CD14-positive monocyte (primary cell): ENCODE data around the gene SF3A2. TPM values are rescaled to one million over a fixed set of nuclear protein-coding genes. Genes with fewer than 3 reads are reported as not detected.

Source experiments
- DNase-seq, 3 donors: peaks; one replicate each; pipeline ENCODE4 v3.0.0-alpha.2; 2011 to 2022
- H2AFZ ChIP-seq: 2 replicates; pipeline ENCODE4 v1.6.0; 2012; ENCODE audit warnings: mild to moderate bottlenecking, low read depth, low read length, inconsistent platforms; ENCODE audit not compliant: insufficient read depth, poor library complexity, severe bottlenecking
- H3K27ac ChIP-seq, 2 donors: 1 replicate in 1 of 2; 2 replicates in 1 of 2; pipeline ENCODE4 v1.5.1; 2012 to 2013; ENCODE audit warnings: low read length in 2 of 2, control low read depth in 1 of 2, inconsistent platforms in 1 of 2, low read depth in 1 of 2, mild to moderate bottlenecking in 1 of 2
- H3K27me3 ChIP-seq, 2 donors: one replicate each; pipeline versions ENCODE4 v1.6.0 to v1.6.1; 2011 to 2013; ENCODE audit warnings: low read length in 2 of 2; ENCODE audit not compliant: control insufficient read depth in 2 of 2, insufficient read depth in 2 of 2
- H3K36me3 ChIP-seq, 2 donors: replicated peaks in 1 of 2; 1 replicate in 1 of 2; 2 replicates in 1 of 2; pipeline versions ENCODE4 v1.5.1 to v1.6.1; 2012 to 2013; ENCODE audit warnings: low read length in 2 of 2, control low read depth in 1 of 2, inconsistent platforms in 1 of 2, mild to moderate bottlenecking in 1 of 2; ENCODE audit not compliant: insufficient read depth in 2 of 2, control insufficient read depth in 1 of 2
- H3K4me1 ChIP-seq, 2 donors: 1 replicate in 1 of 2; 2 replicates in 1 of 2; pipeline versions ENCODE4 v1.5.1 to v1.6.1; 2012 to 2013; ENCODE audit warnings: low read length in 2 of 2, control low read depth in 1 of 2, inconsistent platforms in 1 of 2, mild to moderate bottlenecking in 1 of 2, moderate library complexity in 1 of 2; ENCODE audit not compliant: insufficient read depth in 2 of 2, control insufficient read depth in 1 of 2
- H3K4me2 ChIP-seq: replicated peaks from 2 replicates; pipeline ENCODE3; 2012; ENCODE audit warnings: low read length, moderate library complexity, mild to moderate bottlenecking; ENCODE audit not compliant: poor library complexity, severe bottlenecking; ENCODE audit errors: extremely low read depth
- H3K4me3 ChIP-seq, 3 experiments: fragments of 200-600 bp in 1 of 3; sonication (generic) in 1 of 3; replicated peaks in 1 of 3; 1 replicate in 2 of 3; 2 replicates in 1 of 3; pipeline ENCODE4 v1.5.1; 2011 to 2013; ENCODE audit warnings: low read length in 3 of 3, mild to moderate bottlenecking in 3 of 3, control low read depth in 2 of 3, low read depth in 2 of 3, inconsistent platforms in 1 of 3, moderate library complexity in 1 of 3
- H3K79me2 ChIP-seq: 2 replicates; pipeline ENCODE4 v1.6.0; 2012; ENCODE audit warnings: mild to moderate bottlenecking, control low read depth, inconsistent platforms, low read length, moderate library complexity; ENCODE audit not compliant: insufficient read depth
- H3K9ac ChIP-seq: 2 replicates; pipeline ENCODE4 v1.6.0; 2017; ENCODE audit warnings: low read length, mild to moderate bottlenecking; ENCODE audit not compliant: insufficient read depth, poor library complexity, severe bottlenecking
- H3K9me3 ChIP-seq, 2 donors: replicated peaks in 1 of 2; 1 replicate in 1 of 2; 2 replicates in 1 of 2; pipeline versions ENCODE4 v1.5.1 to v1.6.1; 2012 to 2013; ENCODE audit warnings: low read length in 2 of 2, control low read depth in 1 of 2; ENCODE audit not compliant: control insufficient read depth in 1 of 2, insufficient read depth in 1 of 2
- H4K20me1 ChIP-seq: 2 replicates; pipeline ENCODE4 v1.6.0; 2012; ENCODE audit warnings: mild to moderate bottlenecking, low read length, control low read depth, moderate library complexity; ENCODE audit not compliant: insufficient read depth
- H3K27ac Mint-ChIP-seq, 7 donors: one replicate each; pipeline ENCODE4 v1.8.0; 2020; ENCODE audit warnings: mild to moderate bottlenecking in 7 of 7, mixed read lengths in 7 of 7, moderate library complexity in 6 of 7, inconsistent platforms in 2 of 7
- H3K27me3 Mint-ChIP-seq, 3 donors: one replicate each; pipeline ENCODE4 v1.8.0; 2021 to 2022; ENCODE audit warnings: low read depth in 3 of 3, mild to moderate bottlenecking in 3 of 3, mixed read lengths in 3 of 3, moderate library complexity in 3 of 3, inconsistent platforms in 1 of 3
- H3K36me3 Mint-ChIP-seq, 2 donors: one replicate each; pipeline ENCODE4 v1.8.0; 2020; ENCODE audit warnings: mixed read lengths in 2 of 2, inconsistent platforms in 1 of 2, mild to moderate bottlenecking in 1 of 2
- H3K4me1 Mint-ChIP-seq: one replicate; pipeline ENCODE4 v1.8.0; 2020; ENCODE audit warnings: mild to moderate bottlenecking, mixed read lengths
- H3K4me3 Mint-ChIP-seq, 2 donors: one replicate each; pipeline ENCODE4 v1.8.0; 2020; ENCODE audit warnings: mild to moderate bottlenecking in 2 of 2, mixed read lengths in 2 of 2, moderate library complexity in 1 of 2
- H3K9me3 Mint-ChIP-seq, 7 donors: one replicate each; pipeline ENCODE4 v1.8.0; 2020 to 2022; ENCODE audit warnings: mixed read lengths in 7 of 7, mild to moderate bottlenecking in 6 of 7, moderate library complexity in 6 of 7, inconsistent platforms in 2 of 7
- CTCF ChIP-seq: fragments of 200-600 bp; IDR thresholded peaks from one replicate; pipeline ENCODE4 v1.8.0; 2022; ENCODE audit warnings: antibody characterized with exemption, mild to moderate bottlenecking
- WGBS: methylation state at CpG from one replicate; pipeline ENCODE4 v1.1.5; 2013; ENCODE audit warnings: missing lambda C conversion rate; ENCODE audit not compliant: insufficient coverage; 5-methylcytosine and 5-hydroxymethylcytosine counted together
- intact Hi-C, 2 donors: fragments of 100-400 bp; cut with micrococcal nuclease; formaldehyde crosslinking; loops; one replicate each; pipeline versions ENCODE4 v1.15.0 to v1.15.1; 2023
- polyA plus RNA-seq, 3 donors: library from polyadenylated mRNA; depleted of rRNA in 1 of 3; unstranded in 2 of 3; stranded (reverse) in 1 of 3; fragments of 300-500 nt in 2 of 3; fragments of >200 nt in 1 of 3; fragmentation: Illumina TruSeq in 2 of 3; gene quantifications; 1 replicate in 2 of 3; 2 replicates in 1 of 3; pipeline ENCODE4 v1.2.3, GENCODE V29; 2012 to 2021

The SF3A2 gene
- polyA plus RNA-seq, 3 donors = 8.0 to 70.8 (median 11.6) TPM

DNA sequence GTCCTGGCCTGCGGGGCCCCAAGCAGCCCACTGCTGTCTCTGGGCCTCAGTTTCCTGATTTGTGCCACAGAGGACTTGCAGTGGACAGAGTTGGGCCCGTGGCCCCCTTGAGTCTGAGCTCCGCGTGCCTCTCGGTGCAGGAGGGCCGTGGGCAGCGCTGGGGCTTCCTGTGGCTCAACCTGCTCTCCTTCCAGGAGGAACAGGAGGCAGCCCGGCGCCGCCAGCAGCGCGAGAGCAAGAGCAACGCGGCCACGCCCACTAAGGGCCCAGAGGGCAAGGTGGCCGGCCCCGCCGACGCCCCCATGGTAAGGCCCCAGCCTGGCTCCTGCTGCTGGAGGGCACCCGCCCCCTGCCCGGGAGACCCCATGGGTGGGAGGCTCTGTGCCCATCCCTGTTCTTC lies 26.4 kb upstream of the SF3A2 start:
- intact Hi-C loops = no loop called here
- H3K4me3 Mint-ChIP-seq = no peak overlapping the region
- no peak overlapping the region for H3K27ac Mint-ChIP-seq

GRCh38 chr19:2210987-2211740 lies 25.5 kb upstream of the SF3A2 start:
- Histone ChIP-seq H3K27ac (no peak overlapping the region), H3K9ac (no peak overlapping the region), H3K79me2 (no peaks in the 10 kb centered on the region), H3K27me3 (no peaks in the 10 kb centered on the region), H3K4me3 (no peak overlapping the region), H3K4me1 (no peaks in the 10 kb centered on the region), H2AFZ (no peak overlapping the region), H3K9me3 (no peaks in the 10 kb centered on the region), H3K4me2 (no peak overlapping the region), H3K36me3 (peaks cover 91 to 100% of the 10 kb centered on the region in 2 donors), H4K20me1 (peaks cover 8% of the 10 kb centered on the region)
- Mint-ChIP-seq H3K36me3 (peaks cover 62 to 93% of the 10 kb centered on the region in 2 donors), H3K27ac (peak overlapping the region in 5 of 7 donors; percentile 11 to 74 (median 21)), H3K4me3 (no peak overlapping the region), H3K27me3 (peaks cover 0 to 2% (median 0%) of the 10 kb centered on the region in 3 donors), H3K9me3 (no peaks in the 10 kb centered on the region), H3K4me1 (no peaks in the 10 kb centered on the region)
- intact Hi-C loops = no loop called here
- 97% methylated on average over 32 of the region's 33 CpGs for WGBS
- no peak for TF ChIP-seq CTCF
- no peak for DNase-seq

More for the DNA sequence above, 26.4 kb upstream of the SF3A2 start:
- H3K4me2 ChIP-seq = no peak overlapping the region
- H3K9ac ChIP-seq = no peak overlapping the region
- no peak for DNase-seq
- Mint-ChIP-seq H3K27me3 (peaks cover 0 to 2% (median 0%) of the 10 kb centered on the region in 3 donors), H3K9me3 (no peaks in the 10 kb centered on the region), H3K36me3 (peaks cover 57 to 93% of the 10 kb centered on the region in 2 donors), H3K4me1 (no peaks in the 10 kb centered on the region)
- H2AFZ ChIP-seq = no peak overlapping the region
- 93% methylated on average over 17 of the region's 21 CpGs for WGBS
- no peaks in the 10 kb centered on the region for H3K4me1 ChIP-seq
- H3K27ac ChIP-seq = no peak overlapping the region
- no peak overlapping the region for H3K4me3 ChIP-seq
- no peak for TF ChIP-seq CTCF
- H3K36me3 ChIP-seq = peaks cover 84 to 93% of the 10 kb centered on the region in 2 donors
- H3K27me3 ChIP-seq = no peaks in the 10 kb centered on the region
- H3K79me2 ChIP-seq = no peaks in the 10 kb centered on the region
- peaks cover 8% of the 10 kb centered on the region for H4K20me1 ChIP-seq
- no peaks in the 10 kb centered on the region for H3K9me3 ChIP-seq
